C4-2B (cell line): ENCODE measurements around the gene DNM3.

ENCODE experiments used
- CTCF ChIP-seq: fragments of 450-650 bp; conservative IDR thresholded peaks from 2 replicates; pipeline ENCODE4 v1.5.1; 2017; ENCODE audit warnings: mild to moderate bottlenecking
- ZFX ChIP-seq: fragments of 450-650 bp; IDR thresholded peaks from 2 replicates; pipeline ENCODE4 v1.6.1; 2017

- TF ChIP-seq CTCF (no peak), ZFX (no peak)
Measured at GRCh38 chr1:171940368-171940767, 99.1 kb downstream of the DNM3 start.
